KMS-11 (cell line): ENCODE measurements around the gene EPS8.

Experiments
- H2AFZ ChIP-seq: fragments of 200-600 bp; sonication (generic); 2 replicates; pipeline ENCODE4 v1.6.1; 2016; ENCODE audit warnings: antibody characterized with exemption, mixed run types, low read depth
- H3K27ac ChIP-seq: fragments of 200-600 bp; sonication (generic); 2 replicates; pipeline ENCODE4 v1.6.1; 2016; ENCODE audit warnings: mild to moderate bottlenecking, mixed run types
- H3K27me3 ChIP-seq: fragments of 200-600 bp; sonication (generic); 2 replicates; pipeline ENCODE4 v1.6.1; 2017; ENCODE audit warnings: mild to moderate bottlenecking, low read depth, mixed run types, moderate library complexity; ENCODE audit not compliant: insufficient read depth
- H3K36me3 ChIP-seq: fragments of 200-600 bp; sonication (generic); 2 replicates; pipeline ENCODE4 v1.6.1; 2017; ENCODE audit warnings: mild to moderate bottlenecking, mixed run types; ENCODE audit not compliant: insufficient read depth
- H3K4me1 ChIP-seq: fragments of 200-600 bp; sonication (generic); 2 replicates; pipeline ENCODE4 v1.6.1; 2016; ENCODE audit warnings: mild to moderate bottlenecking, low read depth, mixed run types; ENCODE audit not compliant: poor library complexity, severe bottlenecking
- H3K4me2 ChIP-seq: fragments of 200-600 bp; sonication (generic); 2 replicates; pipeline ENCODE4 v1.7.0; 2016; ENCODE audit warnings: mild to moderate bottlenecking, mixed run types
- H3K4me3 ChIP-seq: fragments of 200-600 bp; sonication (generic); IDR thresholded peaks from 2 replicates; pipeline ENCODE4 v1.6.1; 2017; ENCODE audit warnings: low read depth, low read length, mixed read lengths; ENCODE audit not compliant: insufficient read depth
- H3K79me2 ChIP-seq: fragments of 200-600 bp; sonication (generic); 2 replicates; pipeline ENCODE4 v1.6.1; 2016; ENCODE audit warnings: low read depth, mixed run types; ENCODE audit not compliant: insufficient read depth
- H3K9ac ChIP-seq: fragments of 200-600 bp; sonication (generic); 2 replicates; pipeline ENCODE4 v1.6.1; 2016; ENCODE audit warnings: mild to moderate bottlenecking, mixed run types
- H4K20me1 ChIP-seq: fragments of 200-600 bp; sonication (generic); 2 replicates; pipeline ENCODE4 v1.6.1; 2016; ENCODE audit warnings: mild to moderate bottlenecking, mixed run types; ENCODE audit not compliant: insufficient read depth
- TF ChIP-seq, protein P1 (sequence below): fragments of 200-600 bp; sonication (generic); conservative IDR thresholded peaks from 2 replicates; pipeline ENCODE4 v1.6.1; 2017; ENCODE audit warnings: low read depth, mild to moderate bottlenecking, antibody characterized with exemption, low read length, moderate library complexity, mixed read lengths

The EPS8 gene

DNA sequence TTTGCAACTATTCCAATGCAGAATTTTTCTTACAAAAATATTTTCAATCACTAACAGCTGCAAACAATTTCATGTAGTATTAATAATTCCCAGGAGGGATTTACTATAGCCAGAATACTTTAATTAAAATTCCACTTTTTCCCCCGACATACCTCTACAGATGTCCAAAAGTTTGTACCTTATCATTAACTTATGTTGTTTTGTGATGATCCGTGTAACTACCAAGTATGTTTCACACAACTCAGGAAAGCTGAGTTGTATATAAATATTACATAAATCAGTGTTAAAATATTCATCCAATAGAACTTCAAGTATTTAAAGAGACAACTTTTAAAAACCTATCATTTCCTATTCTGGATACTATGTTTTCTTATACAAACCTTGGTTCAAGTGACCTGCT lies 2.4 kb downstream of the EPS8 start:
- no peak overlapping the region for H3K27ac ChIP-seq
- H3K27me3 ChIP-seq, result no peaks in the 10 kb centered on the region; the same call in 1 of the 2 replicates
- no peaks in the 10 kb centered on the region for H3K36me3 ChIP-seq
- no peak overlapping the region for H3K4me3 ChIP-seq
- TF ChIP-seq, protein P1, sequence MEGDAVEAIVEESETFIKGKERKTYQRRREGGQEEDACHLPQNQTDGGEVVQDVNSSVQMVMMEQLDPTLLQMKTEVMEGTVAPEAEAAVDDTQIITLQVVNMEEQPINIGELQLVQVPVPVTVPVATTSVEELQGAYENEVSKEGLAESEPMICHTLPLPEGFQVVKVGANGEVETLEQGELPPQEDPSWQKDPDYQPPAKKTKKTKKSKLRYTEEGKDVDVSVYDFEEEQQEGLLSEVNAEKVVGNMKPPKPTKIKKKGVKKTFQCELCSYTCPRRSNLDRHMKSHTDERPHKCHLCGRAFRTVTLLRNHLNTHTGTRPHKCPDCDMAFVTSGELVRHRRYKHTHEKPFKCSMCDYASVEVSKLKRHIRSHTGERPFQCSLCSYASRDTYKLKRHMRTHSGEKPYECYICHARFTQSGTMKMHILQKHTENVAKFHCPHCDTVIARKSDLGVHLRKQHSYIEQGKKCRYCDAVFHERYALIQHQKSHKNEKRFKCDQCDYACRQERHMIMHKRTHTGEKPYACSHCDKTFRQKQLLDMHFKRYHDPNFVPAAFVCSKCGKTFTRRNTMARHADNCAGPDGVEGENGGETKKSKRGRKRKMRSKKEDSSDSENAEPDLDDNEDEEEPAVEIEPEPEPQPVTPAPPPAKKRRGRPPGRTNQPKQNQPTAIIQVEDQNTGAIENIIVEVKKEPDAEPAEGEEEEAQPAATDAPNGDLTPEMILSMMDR, result no peak
- H3K4me2 ChIP-seq, result no peak overlapping the region
- no peaks in the 10 kb centered on the region for H4K20me1 ChIP-seq
- no peaks in the 10 kb centered on the region for H3K79me2 ChIP-seq
- peaks cover 11% of the 10 kb centered on the region for H3K4me1 ChIP-seq
- H2AFZ ChIP-seq, result no peak overlapping the region
- no peak overlapping the region for H3K9ac ChIP-seq

- H3K27me3 ChIP-seq, result no peaks in the 10 kb centered on the region; the same call in 1 of the 2 replicates
- H3K4me1 ChIP-seq, result peaks cover 6% of the 10 kb centered on the region
- no peak overlapping the region for H3K9ac ChIP-seq
- TF ChIP-seq, protein P1, result no peak
- no peak overlapping the region for H3K4me2 ChIP-seq
- H4K20me1 ChIP-seq, result no peaks in the 10 kb centered on the region
- no peaks in the 10 kb centered on the region for H3K79me2 ChIP-seq
- H2AFZ ChIP-seq, result no peak overlapping the region
- H3K27ac ChIP-seq, result no peak overlapping the region
- H3K36me3 ChIP-seq, result no peaks in the 10 kb centered on the region
- H3K4me3 ChIP-seq, result no peak overlapping the region
Observed at GRCh38 chr12:15783288-15783687, 5.9 kb downstream of the EPS8 start.

DNA sequence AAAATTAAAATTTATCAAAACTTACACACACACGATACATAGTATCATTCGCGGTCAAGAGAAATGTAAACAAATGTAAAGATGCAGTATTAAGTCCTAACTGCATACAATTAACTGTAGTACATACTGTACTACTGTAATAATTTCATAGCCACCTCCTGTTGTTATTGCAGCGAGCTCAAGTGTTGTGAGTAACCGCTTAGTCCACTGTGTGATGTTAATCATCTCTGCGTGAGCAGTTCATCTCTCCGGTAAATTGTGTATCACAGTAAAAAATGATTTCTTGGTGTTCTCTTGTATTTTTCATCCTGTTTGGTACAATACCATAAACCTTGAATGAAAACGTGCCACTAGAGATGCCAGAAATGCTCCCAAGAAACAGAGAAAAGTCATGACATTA lies 6.5 kb downstream of the EPS8 start:
- Histone ChIP-seq H3K79me2 (no peaks in the 10 kb centered on the region), H4K20me1 (no peaks in the 10 kb centered on the region), H3K36me3 (no peaks in the 10 kb centered on the region), H3K4me3 (no peak overlapping the region), H3K27ac (no peak overlapping the region), H2AFZ (no peak overlapping the region), H3K27me3 (no peaks in the 10 kb centered on the region; the same call in 1 of the 2 replicates), H3K4me2 (no peak overlapping the region), H3K9ac (no peak overlapping the region), H3K4me1 (peaks cover under 1% of the 10 kb centered on the region)
- TF ChIP-seq, protein P1, result no peak

DNA sequence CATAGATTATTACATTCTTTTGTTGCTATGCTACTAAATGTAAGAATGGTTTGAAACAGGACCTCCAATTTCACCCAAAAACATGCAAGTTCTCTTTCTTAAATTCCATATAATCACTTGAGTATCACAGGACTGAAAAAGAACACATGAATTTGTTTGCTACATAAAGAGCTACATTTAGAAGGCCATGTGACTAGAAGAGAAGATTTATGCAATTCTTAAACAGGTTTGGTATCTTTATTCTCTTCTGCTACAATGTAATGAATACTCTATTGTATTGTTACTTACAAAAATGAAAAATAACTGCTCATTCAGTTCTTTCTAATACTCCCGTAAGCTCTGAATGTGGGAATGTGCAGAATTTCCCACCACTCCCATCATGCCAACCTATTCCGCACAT lies 9.3 kb downstream of the EPS8 start:
- Histone ChIP-seq H3K4me1 (no peaks in the 10 kb centered on the region), H3K4me3 (no peak overlapping the region), H3K4me2 (no peak overlapping the region), H3K79me2 (no peaks in the 10 kb centered on the region), H3K27ac (no peak overlapping the region), H3K36me3 (no peaks in the 10 kb centered on the region), H3K27me3 (no peaks in the 10 kb centered on the region), H2AFZ (no peak overlapping the region), H4K20me1 (no peaks in the 10 kb centered on the region), H3K9ac (no peak overlapping the region)
- TF ChIP-seq, protein P1, result no peak
